Posterior cingulate gyrus (tissue), 11 donors: Measurements from ENCODE around the gene ADGRA1.
A peak's percentile ranks its signal among the peaks of the same experiment; 100 is the strongest.
"Not testable (repeated sequence)": the region's sequence is repeated elsewhere in the genome, so short reads cannot be mapped to it uniquely, and the experiment has no call there.

Experiments used
- DNase-seq, 10 donors: peaks; one replicate each; pipeline versions ENCODE4 v3.0.0 to v3.0.0-alpha.2; 2020 to 2021; ENCODE audit warnings: mixed read lengths in 3 of 10
- intact Hi-C: fragments of 100-400 bp; cut with DNase I; formaldehyde crosslinking; loops from one replicate; pipeline ENCODE4 v1.15.1; 2023

The ADGRA1 gene

DNA sequence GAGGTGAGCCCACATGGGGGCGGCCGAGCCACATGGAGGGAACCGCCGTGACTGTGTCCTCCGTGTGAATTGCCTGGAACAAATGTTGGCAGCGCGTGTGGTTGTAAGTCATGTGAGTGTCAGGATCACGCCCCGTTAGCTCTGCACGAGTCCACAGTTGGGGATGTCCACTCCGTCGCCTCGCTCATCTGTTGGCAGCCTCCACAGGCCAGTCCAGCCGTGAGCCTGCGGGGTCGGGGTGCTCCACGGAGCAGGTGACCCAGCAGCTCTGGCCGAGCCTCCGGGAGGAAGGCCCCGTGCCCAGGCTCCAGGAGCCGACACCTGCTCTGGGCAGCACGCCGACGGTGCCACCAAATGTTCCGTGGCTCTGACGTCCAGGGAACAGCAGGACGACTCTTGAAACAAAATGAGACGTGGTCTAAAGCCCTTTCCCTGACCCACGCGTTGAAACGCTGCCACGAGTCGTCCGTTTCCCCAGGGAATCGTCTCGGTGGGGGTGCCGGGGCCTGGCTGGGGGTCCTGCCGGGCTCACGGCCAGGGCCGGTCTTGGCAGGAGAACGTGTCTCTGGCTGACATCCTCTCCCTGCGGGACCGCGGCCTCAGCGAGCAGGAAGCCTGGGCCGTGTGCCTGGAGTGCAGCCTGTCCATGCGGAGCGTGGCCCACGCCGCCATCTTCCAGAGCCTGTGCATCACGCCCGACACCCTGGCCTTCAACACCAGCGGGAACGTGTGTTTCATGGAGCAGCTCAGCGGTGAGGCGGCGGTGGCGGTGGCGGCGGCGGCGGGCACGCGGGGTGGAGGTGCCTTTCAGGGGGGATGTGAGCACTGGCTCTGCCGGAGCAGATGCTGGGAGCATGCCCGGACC lies 79.3 kb downstream of the ADGRA1 start:
- peak in 7 of 10 donors; percentile 36 to 90 (median 64) for DNase-seq
- intact Hi-C loops, result no loop called here

DNA sequence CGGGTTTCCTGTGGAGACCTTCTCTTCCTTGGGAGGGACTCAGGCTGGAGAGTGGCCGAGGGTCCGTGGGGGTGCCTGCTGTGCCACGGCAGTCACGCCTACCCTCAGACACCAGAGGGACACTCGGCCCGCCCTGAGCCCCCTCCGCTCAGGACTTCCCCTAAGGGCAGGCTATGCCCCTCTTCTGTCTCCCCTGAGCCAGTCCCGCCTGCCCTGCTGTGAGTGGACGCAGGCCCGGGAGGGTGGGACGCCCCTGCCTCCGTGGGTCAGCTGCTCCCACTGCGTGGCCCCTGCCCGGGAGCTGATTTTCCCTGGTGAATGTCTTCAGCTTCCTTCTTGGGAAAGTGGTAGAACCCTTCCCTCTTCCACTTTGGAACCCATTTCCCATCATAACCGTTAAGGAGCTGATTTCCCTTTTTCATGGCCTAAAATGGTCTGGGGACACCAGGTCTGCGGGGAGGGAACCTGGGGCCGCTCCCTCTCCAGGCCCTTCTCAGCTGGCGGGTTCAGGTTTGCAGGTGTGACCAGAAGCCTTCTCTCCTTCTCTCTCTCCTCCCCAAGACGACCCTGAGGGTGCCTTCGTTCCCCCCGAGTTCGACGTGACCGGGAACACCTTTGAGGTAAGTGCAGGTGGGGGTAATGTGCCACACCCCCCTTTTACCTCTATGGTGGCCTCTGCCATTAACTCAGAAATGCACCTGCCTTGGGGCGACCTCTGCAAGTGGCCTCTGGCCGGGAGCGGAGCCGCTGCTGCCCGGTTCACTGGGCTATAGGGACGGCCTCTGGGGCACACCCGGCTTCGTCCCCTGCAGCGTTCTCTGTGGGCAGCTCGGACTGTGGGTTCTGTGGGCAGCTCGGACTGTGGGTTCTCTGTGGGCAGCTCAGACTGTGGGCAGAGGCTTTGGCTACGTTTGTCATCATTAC lies 80.2 kb downstream of the ADGRA1 start:
- intact Hi-C loops, result no loop called here
- peak in 4 of 10 donors; percentile 7 to 84 (median 66) for DNase-seq

DNA sequence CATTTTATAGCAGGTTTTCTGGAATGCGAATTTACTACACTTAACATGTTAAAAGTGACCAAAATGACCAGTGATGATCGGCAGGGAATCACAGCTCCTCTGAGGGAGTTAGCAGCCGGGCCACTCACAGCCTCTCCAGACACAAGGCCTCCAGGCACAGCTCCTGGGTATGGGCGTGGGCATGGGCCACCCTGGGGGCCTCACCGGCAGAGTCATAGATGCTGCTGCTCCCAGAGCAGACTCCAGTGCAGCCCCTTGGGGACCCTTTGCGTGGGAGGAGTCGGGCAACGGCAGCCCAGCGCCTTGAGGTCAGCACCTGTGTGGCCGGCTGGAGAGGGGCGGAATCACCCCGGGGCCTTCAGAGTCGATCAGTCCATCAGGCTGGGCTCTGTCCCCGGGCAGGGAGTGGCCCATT lies 80.9 kb downstream of the ADGRA1 start:
- peak in 4 of 10 donors; percentile 4 to 81 (median 59) for DNase-seq
- intact Hi-C loops, result no loop called here

DNA sequence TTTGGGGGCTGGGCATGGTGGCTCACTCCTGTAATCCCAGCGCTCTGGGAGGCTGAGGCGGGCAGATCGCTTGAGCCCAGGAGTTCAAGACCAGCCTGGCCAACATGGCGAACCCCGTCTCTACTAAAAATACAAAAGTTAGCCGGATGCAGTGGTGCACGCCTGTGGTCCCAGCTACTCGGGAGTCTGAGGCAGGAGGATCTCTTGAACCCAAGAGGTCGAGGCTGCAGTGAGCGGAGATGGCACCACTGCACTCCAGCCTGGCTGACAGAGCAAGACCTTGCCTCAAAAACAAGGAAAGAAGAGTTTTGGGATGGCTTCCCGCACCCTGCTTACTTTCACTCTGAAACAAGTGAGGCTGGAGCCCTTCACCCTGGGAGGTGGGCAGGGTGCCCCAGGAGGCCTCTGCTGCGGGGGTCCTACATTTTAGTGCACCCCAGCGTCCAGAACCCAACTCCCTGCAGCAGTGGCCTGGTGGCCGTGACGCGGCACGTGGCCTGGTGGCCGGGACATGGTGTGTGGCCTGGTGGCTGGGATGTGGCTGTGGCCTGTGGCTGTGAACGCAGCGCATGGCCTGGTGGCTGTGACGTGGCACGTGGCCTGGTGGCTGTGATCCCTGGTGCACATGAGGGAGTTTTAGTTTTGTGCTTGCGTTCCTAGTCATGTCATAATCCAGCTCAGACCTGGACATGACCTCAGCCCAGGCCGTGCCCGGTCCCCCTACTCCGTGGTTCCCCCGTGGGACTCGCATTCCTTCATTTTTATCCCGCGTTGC lies 81.6 kb downstream of the ADGRA1 start:
- peak in 2 of 10 donors; percentile 48 to 74 for DNase-seq
- intact Hi-C loops, result no loop called here

DNA sequence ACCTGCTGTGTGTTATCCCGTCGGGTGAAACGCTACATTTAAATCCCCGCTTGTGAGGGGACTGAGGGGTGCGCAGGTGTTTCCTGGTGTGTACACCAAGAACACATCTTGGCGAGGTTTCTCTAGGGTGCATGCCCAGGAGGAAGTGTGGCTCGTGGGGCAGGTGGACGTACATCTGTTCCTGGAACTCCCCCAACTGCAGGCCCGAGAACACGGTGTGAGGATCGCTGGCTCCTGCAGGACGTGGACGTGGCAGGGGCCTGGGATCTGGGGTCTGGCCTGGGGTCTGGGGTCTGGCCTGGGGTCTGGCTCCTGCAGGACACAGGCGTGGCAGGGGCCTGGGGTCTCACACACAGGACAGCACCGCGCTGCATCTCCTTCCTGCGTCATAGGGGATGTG lies 82.4 kb downstream of the ADGRA1 start:
- intact Hi-C loops, result no loop called here
- DNase-seq, result peak in 3 of 10 donors; percentile 45 to 80 (median 75)

DNA sequence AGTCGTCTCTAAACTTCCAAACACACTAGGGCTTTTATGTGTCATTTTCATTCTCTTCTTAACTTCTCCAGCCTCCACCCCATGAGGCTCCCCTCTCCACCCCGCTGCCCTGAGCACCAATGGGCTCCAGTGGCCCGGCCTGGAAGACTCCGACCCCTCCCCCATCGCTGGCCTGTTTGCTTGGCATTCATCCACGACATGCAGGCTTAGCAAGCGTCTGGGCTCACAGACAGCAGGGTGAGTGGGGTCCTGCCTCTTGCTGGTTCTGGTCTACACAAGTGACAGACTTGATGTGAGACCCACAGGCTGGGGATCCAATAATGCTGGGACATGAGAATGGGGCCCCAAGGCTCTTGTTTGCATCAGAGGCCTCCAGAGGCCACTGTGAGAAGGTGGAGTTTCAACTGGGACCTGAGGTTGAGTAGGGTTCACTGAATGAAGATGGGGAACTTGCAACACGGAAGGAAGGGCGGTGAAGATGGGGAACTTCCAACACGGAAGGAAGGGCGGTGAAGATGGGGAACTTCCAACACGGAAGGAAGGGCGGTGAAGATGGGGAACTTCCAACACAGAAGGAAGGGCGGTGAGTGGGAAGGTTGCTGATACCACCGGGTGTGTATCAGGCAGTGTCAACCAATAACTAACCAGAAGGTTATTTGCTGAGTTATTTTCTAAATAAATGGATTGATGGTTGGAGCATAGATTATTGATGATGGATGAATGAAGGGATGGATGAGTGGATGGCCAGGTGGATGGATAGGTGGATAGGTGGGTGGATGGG lies 86.3 kb downstream of the ADGRA1 start:
- peak in 4 of 10 donors; percentile 4 to 75 (median 36) for DNase-seq
- intact Hi-C loops, result no loop called here

DNA sequence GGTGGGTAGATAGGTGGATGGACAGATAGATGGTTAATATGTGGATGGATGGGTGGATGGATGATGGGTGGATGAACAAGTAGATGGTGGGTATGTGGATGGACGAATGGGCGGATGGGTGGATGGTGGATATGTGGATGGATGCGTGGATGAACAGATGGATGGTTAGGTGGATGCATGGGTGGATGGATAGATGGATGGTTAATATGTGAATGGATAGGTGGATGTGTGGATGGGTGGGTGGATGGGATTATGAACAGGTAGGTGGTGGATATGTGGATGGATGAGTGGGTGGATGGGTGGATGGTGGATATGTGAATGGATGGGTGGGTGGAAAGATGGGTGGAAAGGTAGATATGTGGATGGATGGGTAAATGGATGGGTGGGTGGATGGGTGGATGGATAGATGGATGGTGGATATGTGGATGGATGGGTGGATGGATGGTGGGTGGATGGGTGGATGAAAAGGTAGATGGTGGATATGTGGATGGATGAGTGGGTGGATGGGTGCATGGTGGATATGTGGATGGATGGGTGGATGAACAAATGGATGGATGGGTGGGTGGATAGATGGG lies 87.1 kb downstream of the ADGRA1 start:
- DNase-seq, result no peak
- intact Hi-C loops, result no loop called here

DNA sequence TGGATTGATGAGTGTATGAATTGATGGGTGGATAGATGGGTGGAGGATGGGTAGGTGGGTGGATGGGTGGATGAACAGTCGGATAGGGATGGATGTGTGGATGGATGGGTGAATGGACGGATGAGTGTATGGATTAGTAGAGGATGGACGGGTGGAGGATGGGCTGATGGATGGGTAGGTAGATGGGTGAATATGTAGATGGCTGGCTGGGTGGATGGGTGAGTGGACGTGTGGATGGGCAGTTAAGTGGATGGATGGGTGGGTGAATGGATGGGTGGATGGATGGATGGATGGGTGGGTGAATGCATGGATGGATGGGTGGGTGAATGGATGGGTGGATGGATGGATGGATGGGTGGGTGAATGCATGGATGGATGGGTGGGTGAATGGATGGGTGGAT lies 87.9 kb downstream of the ADGRA1 start:
- DNase-seq, intact Hi-C loops: not testable (repeated sequence)

DNA sequence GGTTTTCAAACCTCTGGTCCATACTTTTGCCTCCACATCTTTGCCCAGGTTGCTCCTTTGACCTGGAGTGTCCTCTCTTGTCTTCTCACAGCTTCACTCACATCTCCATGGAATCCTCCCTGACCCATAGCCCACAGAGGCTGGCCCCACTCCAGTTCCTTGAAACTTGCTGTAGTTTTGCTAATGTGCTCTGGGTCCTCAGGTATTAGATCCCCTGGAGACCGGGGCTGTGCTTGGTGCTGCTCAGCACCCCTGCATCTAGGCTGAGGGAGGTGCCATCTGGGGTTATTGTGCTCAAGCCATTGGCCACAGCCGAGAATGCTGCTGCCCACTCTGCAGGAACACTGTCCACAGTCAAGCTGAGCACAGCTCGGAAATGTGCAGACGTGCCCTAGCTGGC lies 88.8 kb downstream of the ADGRA1 start:
- DNase-seq, result peak in 3 of 10 donors; percentile 4 to 64 (median 54)
- intact Hi-C loops, result no loop called here

DNA sequence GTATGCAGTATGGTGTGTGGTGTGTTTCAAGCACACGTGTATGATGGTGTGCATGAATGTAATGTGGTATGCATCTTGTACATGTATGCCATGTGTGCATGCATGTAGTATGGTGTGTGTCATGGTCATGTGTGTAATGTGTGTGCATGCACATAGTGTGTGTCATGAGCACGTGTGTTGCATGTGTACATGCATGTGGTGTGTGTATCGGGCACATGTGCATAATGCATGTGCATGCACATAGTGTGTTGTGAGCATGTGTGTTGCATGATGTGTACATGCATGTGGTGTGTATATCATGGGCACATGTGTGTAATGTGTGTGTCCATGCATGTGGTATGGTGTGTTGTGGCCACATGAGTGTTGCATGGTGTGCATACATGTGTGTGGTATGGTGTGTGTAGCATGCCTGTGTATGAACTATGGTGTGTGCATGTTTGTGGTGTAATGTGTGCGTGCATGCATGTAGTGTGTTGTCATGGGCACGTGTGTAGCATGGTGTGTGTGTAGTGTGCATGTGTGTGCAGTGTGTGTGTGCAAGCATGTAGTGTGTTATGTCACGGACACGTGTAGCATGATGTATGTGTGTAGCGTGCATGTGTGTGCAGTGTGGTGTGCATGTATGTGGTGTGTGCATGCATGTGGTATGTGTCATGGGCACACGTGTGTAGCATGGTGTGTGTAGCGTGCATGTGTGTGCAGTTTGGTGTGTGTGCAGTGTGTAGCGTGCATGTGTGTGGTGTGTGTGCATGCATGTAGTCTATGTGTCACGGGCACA lies 89.8 kb downstream of the ADGRA1 start:
- DNase-seq, result peak in 1 of 10 donors; percentile 14
- intact Hi-C loops, result no loop called here

DNA sequence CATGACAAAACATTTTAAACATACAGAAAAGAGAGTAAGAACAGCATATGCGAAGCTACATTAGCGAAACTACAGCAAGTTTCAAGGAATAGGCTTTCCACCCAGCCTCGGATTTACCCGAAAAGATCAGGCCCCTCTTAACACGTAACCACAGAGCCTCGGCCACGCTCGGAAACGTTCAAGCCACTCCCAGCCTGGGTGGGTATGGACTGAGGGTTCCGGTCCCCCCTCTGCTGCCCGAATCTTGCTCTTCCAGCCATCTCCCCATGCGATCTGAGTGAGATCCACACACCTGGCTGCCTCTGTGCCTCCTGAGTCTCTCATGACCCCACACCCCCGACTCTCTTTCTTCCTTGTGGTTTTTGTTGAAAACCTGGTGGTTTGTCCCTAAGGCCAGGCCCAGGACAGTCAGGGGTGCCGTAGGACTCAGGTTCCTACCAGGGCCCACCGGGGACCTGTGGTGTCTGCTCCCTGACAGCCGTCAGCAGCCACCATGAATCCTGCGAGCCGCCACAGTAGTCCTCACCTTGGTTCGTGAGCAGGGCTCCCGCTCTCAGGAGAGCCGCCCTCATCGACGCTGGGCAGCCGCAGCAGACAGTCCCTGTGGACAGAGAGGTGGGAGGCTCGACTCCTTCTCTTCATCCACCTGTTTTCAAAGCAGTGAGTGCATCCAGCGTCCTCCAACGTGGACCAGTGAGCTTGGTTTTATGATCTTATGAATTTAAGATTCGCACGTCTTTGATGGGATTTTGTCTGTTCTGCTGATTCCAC lies 90.8 kb downstream of the ADGRA1 start:
- peak in 3 of 10 donors; percentile 49 to 66 (median 57) for DNase-seq
- intact Hi-C loops, result no loop called here

DNA sequence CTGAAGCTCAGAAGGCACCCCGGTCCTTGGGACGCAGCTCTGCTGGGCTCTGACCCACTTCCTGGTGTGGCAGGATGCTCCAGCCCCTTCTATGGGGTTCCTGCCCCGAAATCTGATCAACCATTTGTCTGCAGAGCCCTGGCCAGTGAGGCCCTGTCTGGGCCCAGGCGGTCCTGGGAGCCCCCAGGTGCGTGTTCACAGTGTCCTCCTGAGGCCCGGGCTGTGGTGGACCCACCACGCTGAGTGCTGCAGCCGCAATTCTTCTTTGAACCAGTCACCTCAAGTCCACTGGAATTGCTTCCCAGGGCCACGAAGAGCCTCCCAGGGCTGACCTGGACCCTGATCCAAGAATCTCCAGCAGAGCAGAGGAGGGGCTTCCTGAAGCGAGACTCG lies 91.4 kb downstream of the ADGRA1 start:
- intact Hi-C loops, result no loop called here
- DNase-seq, result peak in 1 of 10 donors; percentile 73

DNA sequence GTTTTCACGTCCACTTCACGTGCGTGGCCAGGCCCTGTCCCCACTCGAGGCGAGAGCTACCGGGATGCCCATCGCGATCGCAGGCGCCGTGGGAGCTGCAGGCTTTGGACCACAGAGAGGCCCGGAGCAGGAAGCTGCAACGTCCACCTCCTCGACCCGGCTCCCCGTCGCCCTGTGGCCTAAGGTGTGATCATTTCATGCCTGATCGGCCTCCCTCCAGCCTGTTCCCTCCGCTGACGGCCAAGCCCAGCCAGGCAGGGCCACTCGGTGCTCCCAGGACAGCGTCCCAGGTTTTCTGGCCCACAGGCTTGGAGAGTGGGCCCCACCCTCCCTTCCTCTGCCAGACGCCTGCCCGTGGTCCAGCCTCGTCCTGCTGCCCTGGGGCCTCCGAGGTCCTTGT lies 91.9 kb downstream of the ADGRA1 start:
- intact Hi-C loops, result no loop called here
- peak in 4 of 10 donors; percentile 4 to 72 (median 66) for DNase-seq

DNA sequence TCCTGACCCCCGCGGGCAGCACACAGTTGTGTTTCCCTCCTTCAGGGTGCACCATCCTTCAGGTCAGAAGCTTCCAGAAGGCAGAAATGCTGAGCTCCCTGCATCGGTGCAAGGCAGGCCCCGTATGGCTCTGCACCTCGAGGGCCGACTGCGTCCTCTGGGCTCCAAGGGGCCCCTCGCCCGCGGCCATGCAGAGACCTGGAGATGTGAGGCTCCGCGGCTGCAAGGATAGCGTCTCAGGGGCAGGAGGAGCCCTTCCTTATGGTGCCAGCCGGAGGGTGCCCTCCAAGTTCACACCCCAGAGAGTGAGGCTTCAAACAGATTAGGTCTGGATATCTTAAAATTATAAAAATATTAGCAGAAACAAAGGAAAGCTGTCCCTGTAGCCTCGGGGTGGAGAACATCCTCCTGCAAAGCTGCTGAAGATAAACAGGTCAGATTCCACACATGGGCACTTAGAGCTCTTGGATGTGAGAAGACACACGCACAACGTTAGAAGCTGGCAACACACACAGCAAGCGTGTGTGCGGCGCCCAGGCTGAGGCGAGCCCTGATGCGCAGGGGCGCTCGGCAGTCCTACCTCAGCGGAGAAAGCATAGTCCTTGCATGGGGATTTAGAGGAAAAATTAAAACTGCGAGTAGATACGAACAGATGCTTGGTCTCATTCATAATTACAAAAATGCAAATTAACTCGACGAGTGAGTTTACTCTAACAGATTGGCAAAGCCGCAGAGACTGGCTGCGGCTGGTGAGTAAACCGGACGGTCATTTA lies 92.7 kb downstream of the ADGRA1 start:
- intact Hi-C loops, result no loop called here
- peak in 4 of 10 donors; percentile 4 to 78 (median 63) for DNase-seq

DNA sequence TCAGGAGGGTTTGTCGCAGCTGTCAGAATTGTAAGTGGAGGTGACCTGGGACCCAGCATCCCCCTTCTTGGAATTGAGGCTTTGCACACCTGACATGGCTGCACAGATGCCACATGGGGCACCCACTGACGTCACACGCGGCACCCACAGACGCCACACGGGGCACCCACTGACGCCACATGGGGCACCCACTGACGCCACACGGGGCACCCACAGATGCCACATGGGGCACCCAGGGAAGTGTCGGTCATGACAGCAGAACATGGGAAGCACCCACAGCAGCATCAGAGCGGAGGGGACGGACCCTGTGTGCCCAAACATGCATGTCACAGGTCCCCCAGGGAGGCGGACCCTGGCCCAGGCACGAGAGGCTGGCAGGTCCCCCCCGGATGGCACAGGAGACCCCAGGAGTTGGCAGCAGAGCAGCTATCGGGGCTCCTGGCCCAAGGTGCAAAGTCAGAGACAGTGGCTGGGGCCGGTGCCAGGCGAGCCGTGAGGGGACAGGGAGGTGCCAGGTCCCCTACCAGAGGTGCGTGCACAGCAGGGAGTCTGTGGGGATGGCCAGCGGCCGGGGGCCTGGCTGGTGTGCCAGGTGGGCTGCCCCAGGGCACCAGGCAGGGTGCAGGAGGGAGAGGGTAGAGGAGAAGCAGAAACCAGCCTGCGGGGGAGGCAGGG lies 93.4 kb downstream of the ADGRA1 start:
- intact Hi-C loops, result no loop called here
- peak in 3 of 10 donors; percentile 44 to 74 (median 72) for DNase-seq
